Uterus (tissue), 4 donors: Measurements from ENCODE around the gene NFIC. TPM values are rescaled to one million over a fixed set of nuclear protein-coding genes. Genes with fewer than 3 reads are reported as not detected.

ENCODE experiments used
- DNase-seq, 2 donors: peaks; one replicate each; pipeline ENCODE4 v3.0.0-alpha.2; 2019 to 2020
- H3K27ac ChIP-seq, 2 donors: fragments of 200-600 bp; sonication (generic); 1 replicate in 1 of 2; 2 replicates in 1 of 2; pipeline ENCODE4 v1.5.1; 2016 to 2018
- H3K27me3 ChIP-seq, 2 donors: fragments of 200-600 bp; sonication (generic); one replicate each; pipeline ENCODE4 v1.5.1; 2018 to 2019; ENCODE audit warnings: control low read depth in 1 of 2
- H3K36me3 ChIP-seq, 2 donors: fragments of 200-600 bp; sonication (generic); one replicate each; pipeline ENCODE4 v1.5.1; 2019; ENCODE audit warnings: control low read depth in 1 of 2
- H3K4me1 ChIP-seq, 2 donors: fragments of 200-600 bp; sonication (generic); one replicate each; pipeline ENCODE4 v1.5.1; 2018 to 2019; ENCODE audit warnings: control low read depth in 1 of 2
- H3K4me3 ChIP-seq, 2 donors: fragments of 200-600 bp; sonication (generic); 1 replicate in 1 of 2; 2 replicates in 1 of 2; pipeline ENCODE4 v1.5.1; 2018 to 2019; ENCODE audit warnings: mild to moderate bottlenecking in 1 of 2
- H3K9me3 ChIP-seq, 2 donors: fragments of 200-600 bp; sonication (generic); one replicate each; pipeline ENCODE4 v1.5.1; 2019; ENCODE audit warnings: control low read depth in 1 of 2
- POLR2A ChIP-seq, 2 donors: fragments of 450-650 bp; IDR thresholded peaks; one replicate each; pipeline ENCODE4 v1.6.1; 2016; ENCODE audit warnings: antibody characterized with exemption in 2 of 2, mild to moderate bottlenecking in 1 of 2, moderate library complexity in 1 of 2
- intact Hi-C: fragments of 100-400 bp; cut with DNase I; formaldehyde crosslinking; loops from one replicate; pipeline ENCODE4 v1.15.1; 2023; ENCODE audit warnings: low total_unique reads
- total RNA-seq, 4 donors: library from RNA; depleted of rRNA in 3 of 4; stranded (reverse); fragments of >200 nt in 3 of 4; gene quantifications; one replicate each; pipeline versions ENCODE4 v1.1.0 to v1.2.4, GENCODE V29; 2014 to 2023
- TF ChIP-seq, protein P1 (sequence below), 4 experiments: fragments of 200-600 bp in 2 of 4; fragments of 450-650 bp in 2 of 4; sonication (generic) in 2 of 4; IDR thresholded peaks; one replicate each; pipeline ENCODE4 v1.5.1; 2016 to 2019; ENCODE audit warnings: antibody characterized with exemption in 4 of 4, mild to moderate bottlenecking in 2 of 4, moderate library complexity in 1 of 4
- donor health status: DM: yes; HTN: yes; CAD: no.

NFIC gene
- total RNA-seq, 4 donors from 2014 or later, result 18.5 to 361 (median 82.9) TPM

DNA sequence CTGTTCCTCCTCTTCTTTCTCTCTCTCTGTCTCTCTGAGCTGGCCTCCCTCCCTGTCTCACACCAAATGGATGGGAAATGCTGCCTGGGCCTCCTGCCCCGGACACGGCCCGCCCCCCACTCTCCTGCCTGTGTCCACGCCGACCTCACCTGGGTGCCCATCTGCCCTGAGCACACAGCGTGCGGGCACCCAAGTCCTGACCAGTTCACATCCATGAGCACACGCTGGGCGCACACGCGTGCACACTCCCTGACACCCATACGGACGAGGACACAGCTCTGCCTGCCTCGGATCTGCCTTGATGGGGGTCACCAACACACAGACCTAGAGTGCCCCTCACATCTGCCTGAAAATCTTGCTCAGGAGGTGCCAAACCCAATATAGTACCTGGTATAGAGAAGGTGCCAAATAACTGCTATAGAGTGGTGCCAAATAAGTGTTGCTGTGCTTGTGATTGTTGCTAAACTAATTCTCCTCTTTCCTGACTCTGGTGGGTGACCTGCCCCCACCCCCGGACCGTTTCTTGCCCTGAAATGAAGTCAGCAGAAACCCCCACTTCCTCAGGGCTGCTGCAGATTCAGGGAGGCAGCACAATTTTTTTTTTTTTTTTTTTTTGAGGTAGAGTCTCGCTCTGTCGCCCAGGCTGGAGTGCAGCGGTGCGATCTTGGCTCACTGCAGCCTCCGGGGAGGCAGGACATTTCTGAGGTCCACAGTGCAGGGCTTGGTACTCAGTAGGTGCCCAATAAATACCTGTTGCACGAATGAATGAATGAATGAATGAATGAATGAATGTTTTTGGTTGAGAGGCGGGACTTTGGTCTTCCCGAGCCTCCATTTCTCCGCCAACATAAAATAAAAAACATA lies 4.6 kb downstream of the NFIC start:
- H3K9me3 ChIP-seq, result no peaks in the 10 kb centered on the region
- no peak for TF ChIP-seq POLR2A (IDR thresholded peaks at IDR 0.05)
- TF ChIP-seq, protein P1, sequence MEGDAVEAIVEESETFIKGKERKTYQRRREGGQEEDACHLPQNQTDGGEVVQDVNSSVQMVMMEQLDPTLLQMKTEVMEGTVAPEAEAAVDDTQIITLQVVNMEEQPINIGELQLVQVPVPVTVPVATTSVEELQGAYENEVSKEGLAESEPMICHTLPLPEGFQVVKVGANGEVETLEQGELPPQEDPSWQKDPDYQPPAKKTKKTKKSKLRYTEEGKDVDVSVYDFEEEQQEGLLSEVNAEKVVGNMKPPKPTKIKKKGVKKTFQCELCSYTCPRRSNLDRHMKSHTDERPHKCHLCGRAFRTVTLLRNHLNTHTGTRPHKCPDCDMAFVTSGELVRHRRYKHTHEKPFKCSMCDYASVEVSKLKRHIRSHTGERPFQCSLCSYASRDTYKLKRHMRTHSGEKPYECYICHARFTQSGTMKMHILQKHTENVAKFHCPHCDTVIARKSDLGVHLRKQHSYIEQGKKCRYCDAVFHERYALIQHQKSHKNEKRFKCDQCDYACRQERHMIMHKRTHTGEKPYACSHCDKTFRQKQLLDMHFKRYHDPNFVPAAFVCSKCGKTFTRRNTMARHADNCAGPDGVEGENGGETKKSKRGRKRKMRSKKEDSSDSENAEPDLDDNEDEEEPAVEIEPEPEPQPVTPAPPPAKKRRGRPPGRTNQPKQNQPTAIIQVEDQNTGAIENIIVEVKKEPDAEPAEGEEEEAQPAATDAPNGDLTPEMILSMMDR (IDR thresholded peaks at IDR 0.05), result no peak
- H3K4me1 ChIP-seq, result peaks cover 7 to 16% of the 10 kb centered on the region in 2 donors
- peak overlapping the region; percentile 97 to 99 for H3K27ac ChIP-seq
- H3K27me3 ChIP-seq, result no peaks in the 10 kb centered on the region
- intact Hi-C loops, result no loop called here
- H3K4me3 ChIP-seq, result peak overlapping the region; percentile 31 to 61
- no peak for DNase-seq
- H3K36me3 ChIP-seq, result no peaks in the 10 kb centered on the region

GRCh38 chr19:3372413-3372812 lies 6.0 kb downstream of the NFIC start:
- TF ChIP-seq POLR2A (IDR thresholded peaks at IDR 0.05), result no peak
- TF ChIP-seq, protein P1 (IDR thresholded peaks at IDR 0.05), result no peak
- Histone ChIP-seq H3K36me3 (no peaks in the 10 kb centered on the region), H3K27ac (peak overlapping the region; percentile 97 to 99), H3K27me3 (no peaks in the 10 kb centered on the region), H3K4me1 (peaks cover 7 to 16% of the 10 kb centered on the region in 2 donors), H3K4me3 (no peak overlapping the region), H3K9me3 (no peaks in the 10 kb centered on the region)
- no peak for DNase-seq
- intact Hi-C loops, result no loop called here

- no peak for DNase-seq
- Histone ChIP-seq H3K4me1 (peaks cover 7 to 16% of the 10 kb centered on the region in 2 donors), H3K9me3 (no peaks in the 10 kb centered on the region), H3K36me3 (no peaks in the 10 kb centered on the region), H3K27me3 (no peaks in the 10 kb centered on the region), H3K4me3 (no peak overlapping the region), H3K27ac (peak overlapping the region; percentile 97 to 99)
- intact Hi-C loops, result no loop called here
- no peak for TF ChIP-seq POLR2A (IDR thresholded peaks at IDR 0.05)
- TF ChIP-seq, protein P1 (IDR thresholded peaks at IDR 0.05), result no peak
Measured at GRCh38 chr19:3373971-3374368, 7.6 kb downstream of the NFIC start.

GRCh38 chr19:3374369-3375112 lies 8.2 kb downstream of the NFIC start:
- DNase-seq, result peak; percentile 57 to 69
- Histone ChIP-seq H3K9me3 (no peaks in the 10 kb centered on the region), H3K36me3 (no peaks in the 10 kb centered on the region), H3K4me1 (peaks cover 7 to 16% of the 10 kb centered on the region in 2 donors), H3K4me3 (peak overlapping the region; percentile 8 to 32), H3K27ac (peak overlapping the region; percentile 97 to 99), H3K27me3 (no peaks in the 10 kb centered on the region)
- TF ChIP-seq, protein P1 (IDR thresholded peaks at IDR 0.05), result no peak
- TF ChIP-seq POLR2A (IDR thresholded peaks at IDR 0.05), result no peak
- intact Hi-C loops, result no loop called here
